GM12801 (cell line): ENCODE results near the gene SEC24D.

Experiments
- CTCF ChIP-seq: IDR thresholded peaks from one replicate; pipeline ENCODE4 v1.5.1; 2011; ENCODE audit warnings: control low read depth; ENCODE audit not compliant: insufficient read length; ENCODE audit errors: extremely low read depth

Gene SEC24D

GRCh38 chr4:118850488-118851173 lies 14.7 kb upstream of the SEC24D start:
- TF ChIP-seq CTCF: no peak

GRCh38 chr4:118849867-118850487 lies 14.1 kb upstream of the SEC24D start:
- TF ChIP-seq CTCF: no peak

DNA sequence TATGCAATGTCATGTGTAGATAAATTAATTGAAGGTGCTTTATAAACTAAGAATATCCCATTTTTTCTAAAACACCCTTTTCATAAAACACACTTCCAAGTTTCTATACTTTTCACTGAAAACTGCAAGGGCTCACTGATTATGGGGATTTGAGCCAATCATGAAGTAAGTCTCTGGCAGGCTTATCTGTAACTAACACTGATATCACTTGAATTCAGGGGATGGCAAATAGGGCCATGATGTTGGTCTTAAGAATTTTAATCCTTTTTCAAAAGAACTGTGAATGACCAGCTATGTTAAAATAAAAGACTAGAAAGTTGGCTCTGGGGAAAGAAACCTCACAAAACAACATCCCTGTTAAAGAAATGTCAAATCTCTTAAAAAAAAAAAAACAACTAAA lies 13.0 kb upstream of the SEC24D start:
- TF ChIP-seq CTCF: no peak

DNA sequence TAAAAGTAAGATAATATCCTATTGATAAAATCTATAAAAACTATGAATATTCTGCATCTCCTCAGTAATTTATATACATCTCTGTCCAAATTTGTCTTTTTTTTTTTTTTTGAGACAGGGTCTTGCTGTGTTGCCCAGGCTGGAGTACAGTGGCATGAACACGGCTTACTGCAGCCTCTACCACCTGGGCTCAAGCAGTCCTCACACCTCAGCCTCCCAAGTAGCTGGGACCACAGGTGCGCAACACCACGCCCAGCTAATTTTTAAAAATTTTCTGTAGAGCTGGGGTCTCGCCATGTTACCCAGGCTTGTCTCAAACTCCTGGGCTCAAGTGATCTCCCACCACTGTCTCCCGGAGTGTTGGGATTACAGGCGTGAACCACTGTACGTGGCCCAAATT lies 12.3 kb upstream of the SEC24D start:
- TF ChIP-seq CTCF: no peak

DNA sequence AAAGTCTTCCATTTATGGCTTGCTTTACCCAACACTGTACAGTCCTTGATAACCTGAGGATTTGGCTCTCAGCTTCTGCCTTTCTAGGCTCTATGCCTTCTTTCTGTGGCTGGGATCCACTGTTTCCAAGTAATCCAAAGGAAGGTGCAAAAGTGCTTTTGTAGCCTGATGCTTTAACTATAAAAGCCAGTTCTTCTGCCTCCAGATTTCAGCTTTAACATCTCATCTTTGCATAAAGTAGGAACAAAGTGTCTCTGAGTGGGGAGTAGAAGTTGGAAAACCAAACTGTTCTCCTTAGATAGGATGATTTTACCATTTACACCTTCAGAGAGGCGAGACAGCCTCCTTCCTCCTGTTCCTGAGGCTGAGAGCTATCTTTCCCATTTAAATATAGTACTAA lies 11.1 kb upstream of the SEC24D start:
- TF ChIP-seq CTCF: no peak

DNA sequence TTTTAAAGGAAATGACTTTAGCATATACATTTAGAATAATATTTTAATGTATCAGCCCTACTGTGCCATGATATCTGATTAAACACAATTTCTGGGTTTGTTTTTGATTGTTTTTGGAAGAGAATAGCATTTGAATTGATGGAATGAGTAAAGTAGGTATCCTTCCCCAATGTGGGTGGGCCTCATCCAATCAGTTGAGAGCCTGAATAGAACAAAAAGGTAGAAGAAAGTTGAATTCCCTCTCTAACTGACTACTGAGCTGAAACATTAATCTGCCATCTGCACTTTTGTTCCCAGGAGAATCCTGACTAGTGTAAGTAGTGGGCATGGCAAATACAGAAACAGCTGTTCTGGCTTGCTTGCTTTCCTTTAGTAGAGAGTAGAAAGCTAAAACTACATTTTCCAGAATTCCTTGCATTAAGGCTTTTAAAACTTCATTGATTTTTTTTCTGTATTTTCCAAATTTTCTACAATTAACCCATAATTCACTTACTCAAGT lies 9.7 kb upstream of the SEC24D start:
- no peak for TF ChIP-seq CTCF

DNA sequence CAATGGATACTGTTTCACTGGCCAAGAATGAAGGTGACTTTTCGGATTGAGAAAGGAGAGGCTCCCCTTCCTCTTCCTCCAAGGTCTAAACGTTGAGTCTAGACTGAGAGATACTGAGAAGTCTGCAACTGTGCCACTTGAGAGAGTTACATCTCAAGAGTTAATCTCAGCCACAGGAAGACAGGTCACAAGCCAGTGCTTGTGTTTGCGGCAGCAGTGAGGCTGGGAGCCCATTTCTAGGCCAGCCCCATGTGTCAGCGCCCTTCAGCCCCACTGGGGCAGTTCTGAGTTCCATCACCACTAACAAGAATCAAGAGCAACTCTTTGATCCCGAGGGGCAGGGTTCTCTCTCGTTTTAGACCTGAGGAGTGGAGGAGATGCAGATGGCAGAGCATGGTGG lies 7.3 kb upstream of the SEC24D start:
- TF ChIP-seq CTCF: no peak
